ENCODE data around the gene IKZF4.

IKZF4 gene

DNA sequence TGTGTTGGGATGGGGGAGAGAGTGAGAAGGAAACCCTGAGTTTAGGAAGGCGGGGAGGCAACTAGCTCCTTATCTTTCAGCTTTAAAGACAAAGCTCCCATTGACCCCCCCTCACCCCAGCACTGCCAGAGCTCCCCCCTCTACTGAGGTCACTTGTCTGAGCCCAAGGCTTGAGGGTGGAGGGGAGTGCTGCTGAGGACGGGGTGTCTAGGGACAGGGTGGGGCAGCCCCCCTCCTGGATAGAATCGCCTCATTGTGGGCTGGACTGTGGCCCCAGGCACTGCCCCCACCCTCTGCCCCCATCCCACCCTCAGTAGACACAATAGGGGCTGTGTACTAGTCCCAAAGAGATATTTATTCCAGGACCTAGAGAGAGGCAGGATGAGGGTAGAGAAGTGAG is 62.1 kb downstream of the IKZF4 start:
- no peak for DNase-seq (ENCODE audit: low read depth in 2 of 2)

- peak in 1 of 2 experiments; percentile 20 for DNase-seq (ENCODE audit: low read depth in 2 of 2)
Observed at GRCh38 chr12:56084958-56085543, 64.2 kb downstream of the IKZF4 start.

GRCh38 chr12:56086096-56086495 is 65.3 kb downstream of the IKZF4 start:
- DNase-seq (ENCODE audit: low read depth in 2 of 2) = no peak

DNA sequence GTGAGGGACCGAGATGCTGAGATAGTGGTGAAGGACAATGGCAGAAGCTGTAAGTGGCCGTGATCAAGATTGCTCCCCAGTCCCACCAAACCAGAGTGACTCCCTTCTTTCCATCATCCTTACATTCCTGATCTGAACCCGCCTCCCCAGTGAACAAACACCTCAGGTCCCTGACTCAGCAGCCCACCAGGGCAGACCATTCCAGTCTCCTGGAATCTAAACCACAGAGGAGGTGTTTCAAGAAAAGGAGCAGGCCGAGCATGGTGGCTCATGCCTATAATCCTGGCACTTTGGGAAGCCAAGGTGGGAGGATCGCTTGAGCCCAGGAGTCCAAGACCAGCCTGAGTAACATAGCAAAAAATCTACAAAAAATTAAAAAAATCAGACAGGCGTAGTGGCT is 65.8 kb downstream of the IKZF4 start:
- DNase-seq (ENCODE audit: low read depth in 2 of 2) = no peak

GRCh38 chr12:56087220-56087619 is 66.4 kb downstream of the IKZF4 start:
- no peak for DNase-seq (ENCODE audit: low read depth in 2 of 2)
